Gastroesophageal sphincter (tissue), 4 donors: Measurements from ENCODE around the gene TRMT2A. TPM values are rescaled to one million over a fixed set of nuclear protein-coding genes. Genes with fewer than 3 reads are reported as not detected.

Experiments
- ATAC-seq: fragments of 150-250 bp; one replicate; pipeline ENCODE4 v1.9.1; 2016; ENCODE audit warnings: mild to moderate bottlenecking, moderate library complexity
- H3K27ac ChIP-seq, 4 donors: fragments of 200-600 bp; sonication (generic) in 3 of 4; 1 replicate in 3 of 4; 2 replicates in 1 of 4; pipeline ENCODE4 v1.5.1; 2016 to 2019
- H3K27me3 ChIP-seq: fragments of 200-600 bp; sonication (generic); one replicate; pipeline ENCODE4 v1.5.1; 2019
- H3K36me3 ChIP-seq, 2 donors: fragments of 200-600 bp; sonication (generic); one replicate each; pipeline ENCODE4 v1.5.1; 2019; ENCODE audit warnings: control low read depth in 1 of 2
- H3K4me1 ChIP-seq, 3 donors: fragments of 200-600 bp; sonication (generic); 1 replicate in 2 of 3; 2 replicates in 1 of 3; pipeline ENCODE4 v1.5.1; 2016 to 2019; ENCODE audit warnings: control low read depth in 2 of 3
- H3K4me3 ChIP-seq, 2 donors: fragments of 200-600 bp; sonication (generic); one replicate each; pipeline ENCODE4 v1.5.1; 2019; ENCODE audit warnings: mild to moderate bottlenecking in 1 of 2, moderate library complexity in 1 of 2
- H3K9me3 ChIP-seq, 3 donors: fragments of 200-600 bp; sonication (generic); one replicate each; pipeline ENCODE4 v1.5.1; 2017 to 2019; ENCODE audit warnings: control low read depth in 2 of 3
- CTCF ChIP-seq, 4 experiments: fragments of 200-600 bp in 2 of 4; fragments of 450-650 bp in 2 of 4; sonication (generic) in 1 of 4; IDR thresholded peaks; one replicate each; pipeline ENCODE4 v1.5.1; 2017 to 2019; ENCODE audit warnings: antibody characterized with exemption in 4 of 4, mild to moderate bottlenecking in 2 of 4, moderate library complexity in 2 of 4
- EP300 ChIP-seq: sonication (generic); formaldehyde crosslinking; IDR thresholded peaks from one replicate; pipeline ENCODE4 v1.6.1; 2017; ENCODE audit warnings: antibody characterized with exemption, mild to moderate bottlenecking
- POLR2A ChIP-seq, 2 donors: fragments of 450-650 bp; IDR thresholded peaks; one replicate each; pipeline ENCODE4 v1.6.1; 2017; ENCODE audit warnings: antibody characterized with exemption in 2 of 2, mild to moderate bottlenecking in 2 of 2, moderate library complexity in 1 of 2
- POLR2AphosphoS5 ChIP-seq: sonication (generic); formaldehyde crosslinking; IDR thresholded peaks from one replicate; pipeline ENCODE4 v1.6.1; 2017; ENCODE audit warnings: antibody characterized with exemption
- WGBS, 2 donors: methylation state at CpG; one replicate each; pipeline ENCODE4 v1.1.5; 2018; ENCODE audit warnings: low coverage in 1 of 2; 5-methylcytosine and 5-hydroxymethylcytosine counted together
- total RNA-seq, 4 donors: library from RNA; depleted of rRNA; stranded (reverse); fragments of >200 nt; gene quantifications; one replicate each; pipeline ENCODE4 v1.1.0, GENCODE V29; 2016

TRMT2A gene
- total RNA-seq, 4 donors from 2014 or later: 24.1 to 57.0 (median 36.3) TPM

GRCh38 chr22:20112623-20113511 lies 4.2 kb downstream of the TRMT2A start:
- Histone ChIP-seq H3K9me3 (no peaks in the 10 kb centered on the region), H3K27me3 (no peaks in the 10 kb centered on the region), H3K36me3 (peaks cover 0 to 83% of the 10 kb centered on the region in 2 donors), H3K4me1 (peaks cover 0 to 29% (median 12%) of the 10 kb centered on the region in 3 donors), H3K27ac (peak overlapping the region in 2 of 4 donors; percentile 11 to 14), H3K4me3 (no peak overlapping the region)
- WGBS, 2 donors: 80% methylated on average over 1 of the region's 26 CpGs; no CpG with 5 or more reads in 1 of the 2 donors
- no peak for ATAC-seq
- no peak for TF ChIP-seq POLR2A (IDR thresholded peaks at IDR 0.05)
- TF ChIP-seq CTCF (IDR thresholded peaks at IDR 0.05): no peak
- TF ChIP-seq EP300: no peak
- no peak for TF ChIP-seq POLR2AphosphoS5

- Histone ChIP-seq H3K9me3 (no peaks in the 10 kb centered on the region), H3K27ac (peak overlapping the region in 2 of 4 donors; percentile 1 to 14), H3K27me3 (no peaks in the 10 kb centered on the region), H3K4me3 (no peak overlapping the region), H3K4me1 (peaks cover 0 to 26% (median 12%) of the 10 kb centered on the region in 3 donors), H3K36me3 (peaks cover 0 to 92% of the 10 kb centered on the region in 2 donors)
- WGBS, 2 donors: 11 to 20% methylated on average over 1 of the region's 7 CpGs
- TF ChIP-seq POLR2A (IDR thresholded peaks at IDR 0.05) (no peak), EP300 (no peak), CTCF (IDR thresholded peaks at IDR 0.05) (no peak), POLR2AphosphoS5 (no peak)
- ATAC-seq: no peak
These were observed 5.1 kb downstream of the TRMT2A start for GRCh38 chr22:20111689-20112622.

GRCh38 chr22:20111045-20111688 lies 5.9 kb downstream of the TRMT2A start:
- TF ChIP-seq POLR2A (IDR thresholded peaks at IDR 0.05) (no peak), POLR2AphosphoS5 (no peak), CTCF (IDR thresholded peaks at IDR 0.05) (no peak), EP300 (no peak)
- H3K27me3 ChIP-seq: no peaks in the 10 kb centered on the region
- no peak overlapping the region for H3K27ac ChIP-seq
- H3K4me3 ChIP-seq: no peak overlapping the region
- H3K9me3 ChIP-seq: no peaks in the 10 kb centered on the region
- H3K36me3 ChIP-seq: peaks cover 0 to 100% of the 10 kb centered on the region in 2 donors
- no peak for ATAC-seq
- 39 to 60% methylated on average over 6 to 9 of the region's 14 CpGs for WGBS, 2 donors
- peaks cover 0 to 19% (median 8%) of the 10 kb centered on the region in 3 donors for H3K4me1 ChIP-seq

GRCh38 chr22:20110359-20110985 lies 6.6 kb downstream of the TRMT2A start:
- TF ChIP-seq CTCF (IDR thresholded peaks at IDR 0.05): no peak
- no peak for TF ChIP-seq EP300
- 77 to 81% methylated on average over 4 to 5 of the region's 9 CpGs for WGBS, 2 donors
- H3K36me3 ChIP-seq: peaks cover 0 to 100% of the 10 kb centered on the region in 2 donors

More at GRCh38 chr22:20110359-20110985, 6.6 kb downstream of the TRMT2A start:
- no peaks in the 10 kb centered on the region for H3K9me3 ChIP-seq
- H3K27ac ChIP-seq: no peak overlapping the region
- no peak for ATAC-seq
- no peaks in the 10 kb centered on the region for H3K27me3 ChIP-seq
- H3K4me3 ChIP-seq: no peak overlapping the region
- H3K4me1 ChIP-seq: peaks cover 0 to 12% (median under 1%) of the 10 kb centered on the region in 3 donors
